Ammon's horn (tissue), 1 donor: ENCODE measurements around the gene HS3ST3A1.

ENCODE experiments used
- DNase-seq: peaks from one replicate; pipeline ENCODE4 v3.0.0-alpha.2; 2016; ENCODE audit warnings: low spot score

HS3ST3A1 gene

DNA sequence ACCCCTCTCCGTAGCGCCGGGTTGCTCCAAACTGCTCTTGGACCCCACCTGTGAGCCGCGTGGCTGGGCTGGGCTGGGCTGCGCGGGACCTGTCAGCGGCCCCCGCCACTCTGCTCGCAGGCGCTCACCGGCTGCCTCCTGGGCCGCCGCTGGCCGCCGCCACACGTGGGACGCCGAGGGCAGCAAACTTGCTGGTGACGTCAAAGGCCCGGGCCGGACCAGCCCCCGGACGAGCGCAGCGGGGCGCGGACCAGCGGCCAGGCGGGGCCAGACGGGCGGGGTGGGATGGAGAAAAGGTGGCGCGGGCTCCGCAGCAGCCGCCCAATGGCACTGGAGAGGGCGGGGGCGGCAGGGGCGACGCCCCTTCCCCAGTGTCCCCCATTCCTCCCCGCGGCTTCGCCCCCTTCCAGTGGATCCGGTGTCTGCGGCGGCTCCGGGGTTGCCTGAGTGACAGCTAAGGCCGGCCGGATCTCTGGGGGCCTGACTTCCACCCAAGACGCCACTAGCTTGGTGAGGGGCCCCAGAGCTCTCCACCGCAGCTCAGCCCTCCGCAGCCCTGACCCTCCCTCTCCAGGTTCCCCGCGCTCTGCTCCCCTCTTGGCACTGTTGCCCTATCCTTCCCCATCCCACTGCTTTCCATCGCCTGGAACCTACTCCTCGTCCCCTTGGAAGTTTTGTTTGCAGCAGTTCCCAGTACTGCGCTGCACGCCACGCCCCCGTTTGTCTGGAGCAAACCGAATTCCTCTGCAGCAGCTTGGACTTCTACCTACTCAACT lies at the start of gene HS3ST3A1:
TSS of gene HS3ST3A1 (minus strand) at position 154 of the 776 bp plus-strand sequence. CDS start 800 bp downstream, outside the sequence.
- DNase-seq = no peak

DNA sequence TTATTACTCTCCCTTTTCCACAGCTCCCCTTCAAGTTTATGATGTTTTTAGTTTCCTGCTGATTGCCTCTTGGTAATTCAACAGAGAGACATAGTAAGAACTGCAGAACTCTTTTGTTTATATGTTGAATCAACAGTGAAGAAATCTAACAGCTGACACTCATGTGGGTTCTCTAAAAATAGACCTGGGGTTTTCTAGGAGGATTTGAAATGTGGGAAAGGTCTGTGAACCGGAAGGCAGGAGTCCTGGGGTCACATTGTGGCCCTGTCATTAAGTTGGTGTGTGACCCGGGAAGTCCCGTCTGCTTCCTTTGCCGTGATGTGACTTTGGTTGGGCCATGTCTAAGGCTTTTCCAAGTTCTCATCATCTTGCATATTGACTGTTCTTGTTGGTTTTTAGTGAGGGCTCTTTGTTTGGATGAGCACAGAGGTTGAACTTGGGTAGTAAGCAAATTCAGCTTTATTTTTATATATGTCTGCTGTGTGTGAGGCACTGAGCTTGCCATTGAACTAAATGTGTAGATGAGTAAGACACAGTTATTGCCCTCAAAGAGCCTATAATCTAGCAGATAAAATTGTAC lies 48.5 kb upstream of the HS3ST3A1 start:
- no peak for DNase-seq

DNA sequence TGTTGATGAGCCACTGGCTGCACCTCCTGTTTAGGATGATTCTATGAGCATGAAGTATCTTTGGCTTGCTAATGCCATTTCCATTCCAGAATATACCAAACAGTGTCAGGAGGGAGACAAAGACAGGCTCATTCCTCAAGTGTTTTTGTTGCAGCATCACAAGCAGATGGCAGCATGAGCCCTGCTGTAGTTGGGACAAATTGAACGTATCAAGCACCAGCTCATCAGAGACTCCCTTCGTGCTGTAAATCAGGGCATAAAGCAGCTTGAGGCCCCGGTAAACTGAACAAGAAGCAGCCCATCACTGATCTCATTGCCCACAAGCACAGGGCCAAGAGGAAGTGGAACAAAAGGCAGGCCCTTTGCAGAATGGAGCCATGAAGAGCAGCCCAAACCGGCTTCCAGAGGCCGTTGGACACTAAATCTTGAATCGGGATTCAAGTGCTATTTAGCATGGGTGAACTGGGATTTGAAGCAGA lies 45.9 kb upstream of the HS3ST3A1 start:
- peak; percentile 54 for DNase-seq

DNA sequence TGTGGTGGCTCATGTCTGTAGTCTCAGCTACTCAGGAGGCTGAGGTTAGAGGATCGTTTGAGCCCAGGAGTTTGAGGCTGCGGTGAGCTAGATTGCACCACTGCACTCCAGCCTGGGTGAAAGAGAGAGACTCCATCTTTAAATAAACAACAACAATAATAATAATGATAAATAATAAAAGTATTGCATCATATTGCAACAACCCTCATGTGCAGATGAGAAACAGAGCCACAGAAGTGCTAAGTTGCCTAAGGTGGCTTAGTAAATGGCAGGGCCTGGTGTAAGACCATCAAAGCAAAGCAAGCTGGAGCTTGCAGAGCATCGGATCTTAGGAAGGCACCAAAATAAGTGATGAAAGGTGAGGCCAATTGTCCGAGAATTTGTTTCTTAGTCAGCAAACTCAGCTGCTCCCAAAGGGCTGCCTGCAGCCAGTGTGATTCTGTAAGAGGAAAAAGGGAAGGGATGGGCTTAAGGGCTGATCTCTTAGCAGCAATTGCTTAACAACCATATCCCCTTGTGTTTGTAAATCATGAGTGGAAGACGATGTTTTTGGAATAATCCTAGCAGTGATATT lies 45.3 kb upstream of the HS3ST3A1 start:
- no peak for DNase-seq

DNA sequence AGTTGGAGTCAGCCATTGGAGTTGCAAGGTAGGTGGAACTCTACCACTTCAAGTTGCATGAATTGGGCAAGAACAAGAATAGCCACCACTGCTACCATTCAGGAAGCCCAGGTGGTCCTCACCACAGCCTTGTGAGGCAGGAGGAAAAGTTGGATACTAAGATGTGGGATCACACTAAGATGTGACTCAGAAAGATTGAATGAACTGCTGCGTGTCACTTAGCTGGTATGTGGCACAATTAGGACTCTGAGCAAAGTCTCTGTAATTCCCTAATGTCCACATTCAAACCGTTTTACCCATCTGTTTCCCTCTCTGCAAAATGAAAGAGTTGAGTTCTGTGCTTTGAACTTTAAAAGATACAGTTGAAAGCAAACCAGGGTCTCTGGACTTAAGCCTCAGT lies 44.7 kb upstream of the HS3ST3A1 start:
- no peak for DNase-seq

DNA sequence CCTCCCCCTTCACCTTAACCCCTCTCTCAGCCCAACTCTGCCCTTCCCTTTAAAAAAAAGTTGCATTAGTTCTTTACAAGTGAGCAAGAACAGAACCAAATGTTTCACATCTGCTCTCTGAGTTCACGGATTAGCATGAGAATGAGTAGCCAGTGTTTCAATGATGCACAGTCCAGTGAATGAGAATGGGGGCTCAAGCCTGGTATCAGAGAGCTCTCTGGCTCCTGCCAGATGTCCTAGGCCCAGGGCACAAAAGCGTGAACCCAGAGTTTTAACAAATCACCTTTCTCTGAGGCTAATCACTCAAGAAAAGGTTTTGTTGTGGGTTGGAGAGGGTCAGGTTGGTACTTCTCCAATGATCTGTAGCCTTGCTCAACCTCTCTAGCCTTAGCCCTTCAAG lies 41.5 kb upstream of the HS3ST3A1 start:
- DNase-seq = no peak

DNA sequence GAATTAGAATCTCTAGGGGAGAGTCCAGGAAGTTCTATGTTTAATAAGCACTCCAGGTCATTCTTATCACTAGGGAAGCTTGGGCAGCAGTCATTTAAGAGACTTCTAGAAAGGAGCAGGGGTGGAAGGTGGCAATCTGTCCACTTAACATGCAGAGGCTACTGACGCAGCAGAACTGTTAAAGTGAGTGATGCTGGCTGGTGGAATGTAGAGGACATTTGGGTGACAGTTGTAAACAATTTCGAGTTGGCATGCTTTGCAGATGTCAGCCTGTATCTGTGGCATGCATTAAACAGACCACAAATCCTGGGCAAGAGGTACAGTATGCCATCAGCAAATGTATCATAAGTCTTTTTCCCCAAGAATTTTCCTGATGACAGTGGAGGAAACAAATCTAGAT lies 40.5 kb upstream of the HS3ST3A1 start:
- no peak for DNase-seq

DNA sequence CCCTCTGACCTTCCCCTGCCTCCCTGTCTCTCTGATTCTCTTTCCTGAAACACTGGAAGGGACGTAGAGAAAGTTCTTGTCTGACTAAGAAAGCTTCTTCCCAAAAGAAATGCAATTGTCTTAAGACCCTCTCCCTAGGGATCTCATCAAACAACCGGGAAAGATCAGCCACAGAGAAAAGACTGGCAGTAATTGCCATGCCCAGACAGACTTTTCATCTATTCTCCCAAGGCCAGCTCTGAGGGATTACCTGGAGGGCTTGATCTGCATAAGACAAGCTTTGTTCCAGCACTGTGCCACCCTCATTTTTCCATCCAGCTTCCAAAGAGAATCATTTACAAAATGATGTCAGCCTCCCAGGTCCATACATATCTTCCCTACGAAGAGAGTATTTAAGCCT lies 38.8 kb upstream of the HS3ST3A1 start:
- no peak for DNase-seq

DNA sequence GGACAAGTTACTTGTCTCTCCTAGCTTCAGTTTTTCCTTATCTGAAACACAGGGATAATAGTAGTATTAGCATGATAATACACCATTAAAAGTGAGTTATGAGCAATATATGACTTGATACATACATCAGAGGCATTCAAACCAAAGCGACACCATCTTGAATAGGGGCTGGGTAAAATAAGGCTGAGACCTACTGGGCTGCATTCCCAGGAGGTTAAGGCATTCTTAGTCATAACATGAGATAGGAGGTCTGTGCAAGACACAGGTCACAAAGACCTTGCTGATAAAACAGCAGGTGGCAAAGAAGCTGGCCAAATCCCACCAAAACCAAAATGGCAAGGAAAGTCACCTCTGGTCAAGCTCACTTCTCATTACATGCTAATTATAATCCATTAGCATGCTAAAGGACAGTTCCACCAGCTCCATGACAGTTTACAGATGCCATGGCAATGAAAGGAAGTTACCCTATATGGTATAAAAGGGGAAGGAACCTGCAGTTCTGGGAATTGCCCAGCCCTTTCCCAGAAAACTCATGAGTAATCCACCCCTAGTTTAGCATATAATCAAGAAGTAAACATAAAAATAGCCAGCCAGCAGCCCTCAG lies 37.2 kb upstream of the HS3ST3A1 start:
- DNase-seq = no peak

DNA sequence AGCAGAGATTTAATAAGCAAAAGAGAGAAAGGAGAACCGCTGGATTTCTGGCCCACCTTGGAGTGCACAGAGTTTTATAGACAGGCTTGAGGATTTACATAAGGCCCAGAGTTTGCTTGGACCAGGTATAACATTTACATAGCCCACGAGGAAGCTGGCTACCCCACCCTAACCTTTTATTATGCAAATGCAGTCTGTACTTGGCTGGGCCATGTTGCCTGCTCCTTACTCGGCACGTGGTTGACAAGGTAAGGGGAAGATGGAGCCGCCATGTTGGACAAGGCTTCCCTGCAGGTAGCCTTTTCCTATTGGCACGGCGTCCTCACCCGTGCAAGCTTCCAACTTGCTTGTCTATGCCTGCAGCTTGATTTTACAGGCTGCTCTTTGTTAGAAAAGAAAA lies 35.2 kb upstream of the HS3ST3A1 start:
- DNase-seq = no peak

DNA sequence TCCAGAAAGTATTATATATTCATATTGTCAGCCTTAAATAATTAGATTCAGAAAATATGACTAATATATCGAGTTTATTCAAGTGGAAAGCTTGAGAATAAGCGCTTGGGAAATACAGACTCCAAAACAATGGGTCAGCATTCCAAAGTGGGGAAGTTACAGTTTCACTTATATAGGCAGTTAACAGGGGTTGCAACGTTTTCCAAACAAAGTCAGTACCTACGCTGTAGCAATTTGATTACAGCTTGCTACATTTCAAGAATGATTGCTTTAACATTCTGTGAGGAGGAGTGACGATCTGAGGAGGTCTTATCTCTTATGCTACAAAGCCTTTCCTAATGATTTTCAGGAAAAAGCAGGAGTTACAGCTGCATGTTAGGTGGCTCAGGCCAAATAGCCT lies 34.2 kb upstream of the HS3ST3A1 start:
- DNase-seq = no peak

DNA sequence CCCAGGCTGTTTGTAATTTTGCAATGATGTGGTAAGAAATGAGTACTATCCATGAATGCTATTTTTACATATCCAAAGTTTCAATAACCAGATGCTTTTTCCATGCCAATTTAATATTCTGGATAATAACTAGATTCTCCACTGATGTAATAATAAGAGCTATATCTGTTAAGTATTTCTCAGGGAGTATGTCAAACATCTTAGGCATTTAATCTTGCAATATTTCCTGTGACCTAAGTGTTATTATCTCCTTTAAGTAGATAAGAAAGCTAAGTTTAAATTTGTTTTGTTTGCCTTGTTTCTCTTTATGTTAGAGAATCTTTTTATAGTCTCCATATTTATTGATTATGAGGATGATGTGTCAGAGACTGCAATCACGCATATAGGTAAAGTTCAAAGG lies 32.3 kb upstream of the HS3ST3A1 start:
- no peak for DNase-seq

DNA sequence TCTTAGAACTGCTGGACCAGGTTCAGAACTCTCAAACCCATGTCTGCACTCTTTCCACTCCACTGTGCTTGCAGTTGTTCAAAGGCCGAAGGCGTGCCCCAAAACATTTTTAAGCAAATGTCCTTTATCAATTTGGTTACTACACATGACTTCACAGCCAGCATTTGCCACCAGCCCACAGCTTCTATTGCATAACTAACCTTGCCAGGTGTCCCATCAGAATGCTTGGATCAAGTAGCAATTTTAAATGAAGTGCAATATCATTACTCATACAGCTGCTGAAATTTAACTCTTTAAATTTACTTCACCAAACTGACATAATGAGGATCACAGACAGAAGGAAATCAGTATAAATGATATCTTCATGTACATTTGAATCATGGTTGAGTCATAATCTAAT lies 29.8 kb upstream of the HS3ST3A1 start:
- DNase-seq = no peak

DNA sequence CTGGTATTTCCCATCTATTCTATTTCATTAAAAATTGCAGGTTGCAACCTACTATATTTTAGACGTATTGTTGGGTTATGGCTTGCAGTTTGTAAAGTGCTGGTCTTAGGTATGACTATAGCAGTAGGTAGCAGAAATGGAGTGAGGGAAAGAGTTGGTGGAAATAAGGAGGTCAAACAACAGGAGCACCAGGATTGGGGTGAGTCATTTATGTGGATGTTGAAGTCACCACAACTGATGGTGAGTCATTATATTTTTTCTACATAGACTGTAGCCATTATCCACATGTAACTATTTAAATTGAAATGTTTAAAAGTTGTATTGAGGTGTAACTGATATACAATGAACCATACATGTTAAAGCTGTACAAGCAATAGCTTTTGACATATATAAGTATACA lies 25.0 kb upstream of the HS3ST3A1 start:
- DNase-seq = no peak

DNA sequence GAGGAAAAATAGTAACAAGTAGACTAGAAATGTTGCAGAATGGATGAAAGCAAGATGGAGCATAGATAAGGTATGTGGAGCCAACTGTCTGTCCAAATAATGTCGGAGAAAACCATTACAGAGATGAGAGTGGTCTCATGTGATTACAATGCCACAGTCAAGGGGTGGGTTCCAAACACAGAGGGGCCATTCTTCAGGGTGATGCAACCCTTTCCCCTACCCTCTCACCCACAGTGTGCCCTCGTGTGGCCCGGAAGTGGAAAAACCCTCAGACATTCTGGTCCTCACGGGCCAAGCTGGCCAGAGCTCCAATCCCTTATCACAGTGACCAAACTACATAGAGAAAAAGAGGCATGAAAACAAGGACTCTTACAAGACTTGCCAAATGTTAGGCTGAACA lies 17.7 kb upstream of the HS3ST3A1 start:
- no peak for DNase-seq

DNA sequence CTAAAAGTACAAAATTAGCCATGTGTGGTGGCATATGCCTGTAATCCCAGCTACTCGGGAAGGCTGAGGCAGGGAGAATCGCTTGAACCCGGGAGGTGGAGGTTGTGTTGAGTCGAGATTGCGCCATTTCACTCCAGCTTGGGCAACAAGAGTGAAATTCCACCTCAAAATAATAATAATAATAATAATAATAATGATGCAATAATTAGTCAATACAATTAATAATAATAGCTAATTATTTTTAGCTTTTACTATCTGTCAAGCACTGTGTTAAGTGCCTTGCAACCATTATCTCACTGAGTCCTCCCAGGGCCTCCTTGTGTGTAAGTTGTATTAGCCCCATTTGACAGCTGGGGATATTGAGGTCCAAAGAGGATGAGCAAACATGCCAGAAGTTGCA lies 14.3 kb upstream of the HS3ST3A1 start:
- no peak for DNase-seq

DNA sequence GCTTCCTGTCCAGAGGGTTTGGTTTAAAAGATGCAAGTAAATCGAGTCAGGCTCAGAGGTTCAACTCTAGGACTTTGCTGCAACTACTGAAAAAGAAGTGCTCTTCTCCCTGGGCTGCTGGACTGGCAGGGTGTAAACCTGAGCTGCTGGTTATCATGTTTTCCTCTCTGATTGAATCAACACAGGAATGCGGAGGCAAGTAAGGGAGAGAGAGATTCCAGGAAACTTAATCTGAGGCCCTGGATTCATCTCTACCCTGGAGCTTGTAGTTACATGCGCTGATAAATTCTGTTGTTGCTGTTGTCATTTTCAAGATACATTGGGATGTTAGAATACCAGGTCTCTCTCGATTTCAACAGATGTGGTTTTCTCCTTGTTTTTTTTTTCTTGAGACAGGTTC lies 8.2 kb upstream of the HS3ST3A1 start:
- DNase-seq = no peak

DNA sequence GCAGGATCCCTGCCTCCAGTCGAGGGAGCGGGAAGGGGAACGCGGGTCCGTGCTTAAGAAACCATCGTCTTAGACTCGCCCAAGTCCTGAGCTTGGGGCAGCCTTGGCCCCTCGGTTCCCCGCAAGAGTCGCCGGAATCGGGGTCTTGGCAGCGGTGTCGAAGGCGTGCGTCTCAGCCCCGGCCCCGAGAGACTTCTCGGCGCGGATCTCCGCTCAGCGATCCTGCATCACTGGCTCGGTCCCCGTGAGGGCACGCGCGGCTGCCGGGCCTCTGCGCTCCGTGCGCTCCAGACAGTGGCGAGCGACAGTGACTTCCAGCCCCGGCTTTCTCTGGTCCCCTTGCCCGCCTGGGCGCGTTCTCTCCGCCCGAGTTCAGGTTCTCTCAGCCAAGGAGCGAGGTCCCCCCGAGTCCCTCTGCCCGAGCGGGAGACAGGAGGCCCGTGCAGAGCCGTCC lies 380 bp downstream of the HS3ST3A1 start:
- no peak for DNase-seq

DNA sequence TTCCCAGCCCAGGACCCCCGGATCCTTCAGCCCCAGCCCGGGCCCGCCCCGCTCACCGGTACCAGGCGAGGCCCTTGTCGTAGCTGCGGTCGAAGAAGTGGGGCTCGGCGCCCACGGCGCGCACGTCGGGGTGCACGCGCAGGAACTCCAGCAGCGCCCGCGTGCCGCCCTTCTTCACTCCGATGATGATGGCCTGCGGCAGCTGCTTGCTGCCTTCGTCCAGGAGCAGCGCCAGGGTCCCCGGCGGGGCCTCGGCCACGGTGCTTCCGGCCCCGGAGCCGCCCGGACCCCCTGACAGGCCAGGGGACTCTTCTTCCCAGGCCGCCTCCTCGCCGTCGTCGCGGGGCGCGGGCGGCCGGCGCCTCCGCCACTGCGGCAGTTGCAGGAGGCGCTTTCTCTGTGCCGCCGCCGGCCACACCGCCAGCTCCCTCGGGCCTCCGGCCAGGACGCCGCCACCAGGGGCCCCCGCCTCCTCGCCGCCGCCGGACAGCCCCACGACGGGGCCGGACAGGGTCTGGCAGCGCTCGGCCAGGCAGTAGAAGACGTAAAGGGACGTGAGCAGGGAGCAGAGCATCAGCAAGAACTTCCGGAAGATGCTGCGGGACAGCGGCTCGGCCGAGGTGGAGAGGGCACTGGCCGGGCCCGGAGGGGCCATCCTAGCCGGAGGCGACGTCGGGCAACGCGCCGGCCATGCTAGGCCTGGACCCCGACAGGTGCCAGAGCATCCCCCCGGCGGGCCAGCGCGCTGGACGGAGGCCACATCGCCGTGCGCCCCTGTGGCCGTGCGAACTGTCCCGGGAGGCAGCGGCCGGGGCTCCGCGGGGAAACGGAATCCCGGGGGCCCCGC lies 1.0 kb downstream of the HS3ST3A1 start:
- DNase-seq = no peak

DNA sequence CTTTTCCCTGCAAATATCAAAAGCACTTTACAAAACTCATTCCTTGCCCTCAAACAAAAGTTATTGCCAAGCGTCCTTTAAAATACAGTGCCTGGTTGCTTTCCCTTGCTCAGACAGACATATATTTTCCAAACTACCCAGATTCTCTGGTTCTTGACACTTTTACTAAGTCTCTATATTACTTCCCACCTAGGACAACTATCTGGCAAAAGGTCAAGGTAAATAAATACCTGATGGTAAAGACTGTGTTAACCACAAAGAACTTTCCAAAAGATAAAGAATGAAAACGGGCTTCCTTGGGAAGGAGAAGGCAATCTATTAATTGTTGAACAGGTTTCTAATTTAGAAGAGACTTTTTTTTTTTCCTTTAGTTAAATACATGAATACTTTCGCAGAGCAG lies 1.9 kb downstream of the HS3ST3A1 start:
- no peak for DNase-seq

DNA sequence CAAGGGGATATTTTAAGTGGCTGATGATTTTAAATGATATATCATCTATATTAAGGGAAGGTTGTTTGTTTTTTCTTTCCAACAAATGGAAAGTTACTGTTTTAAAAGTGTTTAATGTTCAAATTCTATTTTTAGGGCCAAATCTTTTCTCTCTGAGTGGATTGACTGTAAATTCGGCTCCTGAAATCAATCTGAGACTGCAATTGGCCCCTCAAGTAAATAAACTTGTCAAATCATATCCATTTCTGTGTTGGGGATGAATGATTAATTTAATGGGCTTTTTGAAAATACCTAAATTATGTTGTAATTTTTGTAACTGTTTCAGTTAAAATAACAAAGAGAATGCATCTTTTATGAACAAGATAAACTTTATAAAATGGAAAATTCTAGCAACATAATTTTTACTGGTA lies 2.6 kb downstream of the HS3ST3A1 start:
- no peak for DNase-seq
